Activated T-helper 2 cell treated with anti-CD3 and anti-CD28 coated beads, Interferon-gamma antibody, Interleukin-2, Interleukin-4, amounts not matched to agents 10 μg/mL and 5 μg/mL and 100 μg/mL, durations not matched to agents 14 hours and 24 hours and 36 hours (primary cell): ENCODE data around the gene SLC22A15. TPM values are rescaled to one million over a fixed set of nuclear protein-coding genes. Genes with fewer than 3 reads are reported as not detected.
"Not testable (repeated sequence)": the region's sequence is repeated elsewhere in the genome, so short reads cannot be mapped to it uniquely, and the experiment has no call there.

Source experiments
- DNase-seq: peaks from one replicate; pipeline ENCODE4 v3.0.0; 2021; ENCODE audit warnings: low spot score
- H3K27ac Mint-ChIP-seq: one replicate; pipeline ENCODE4 v1.8.0; 2021; ENCODE audit warnings: mixed read lengths
- H3K27me3 Mint-ChIP-seq: one replicate; pipeline ENCODE4 v1.8.0; 2021; ENCODE audit warnings: low read depth, mixed read lengths
- H3K36me3 Mint-ChIP-seq: one replicate; pipeline ENCODE4 v1.8.0; 2021; ENCODE audit warnings: low read depth, mixed read lengths
- H3K4me1 Mint-ChIP-seq: one replicate; pipeline ENCODE4 v1.8.0; 2021; ENCODE audit warnings: low read depth, mixed read lengths
- H3K4me3 Mint-ChIP-seq: one replicate; pipeline ENCODE4 v1.8.0; 2021; ENCODE audit warnings: low read depth, mild to moderate bottlenecking, moderate library complexity, mixed read lengths
- H3K9me3 Mint-ChIP-seq: one replicate; pipeline ENCODE4 v1.8.0; 2021; ENCODE audit warnings: mixed read lengths
- intact Hi-C: fragments of 100-400 bp; cut with micrococcal nuclease; formaldehyde crosslinking; loops from one replicate; pipeline ENCODE4 v1.15.1; 2023
- total RNA-seq: library from RNA; stranded (reverse); gene quantifications from 2 replicates; pipeline ENCODE4 v1.2.3, GENCODE V29; 2022

Gene SLC22A15
- total RNA-seq, 1 donor from 2014 or later, result 0.52 TPM

DNA sequence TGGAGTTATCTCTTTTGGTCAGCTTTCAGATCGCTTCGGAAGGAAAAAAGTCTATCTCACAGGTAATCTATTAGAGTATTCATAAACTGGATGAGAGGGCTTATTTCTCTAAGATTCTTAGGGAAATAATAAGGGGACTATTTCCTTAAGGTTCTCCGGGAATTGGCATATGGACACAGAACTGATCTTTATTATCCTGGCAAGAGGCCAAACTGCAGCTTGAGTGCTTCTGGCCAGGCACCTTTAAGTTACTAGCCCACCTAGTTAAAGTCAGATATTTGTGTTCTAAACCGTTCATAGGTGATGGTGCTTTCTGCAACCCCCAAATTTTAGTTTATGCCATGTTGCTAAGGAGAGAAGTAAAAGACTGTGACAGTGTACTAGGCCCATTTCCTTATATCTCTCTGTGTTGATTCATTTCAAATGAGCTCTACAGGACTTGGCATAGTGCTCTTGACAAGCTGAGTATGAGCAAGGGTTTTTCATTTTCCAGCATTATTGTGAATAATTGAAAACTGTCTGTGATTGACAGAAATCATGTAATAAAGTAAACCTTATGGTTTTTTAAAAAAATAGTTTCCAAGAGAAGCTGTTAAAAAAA lies 43.4 kb downstream of the SLC22A15 start:
- no peaks in the 10 kb centered on the region for H3K4me1 Mint-ChIP-seq
- no peak overlapping the region for H3K27ac Mint-ChIP-seq
- no peaks in the 10 kb centered on the region for H3K9me3 Mint-ChIP-seq
- H3K36me3 Mint-ChIP-seq, result no peaks in the 10 kb centered on the region
- H3K4me3 Mint-ChIP-seq, result no peak overlapping the region
- H3K27me3 Mint-ChIP-seq, result peaks cover 19% of the 10 kb centered on the region
- DNase-seq, result no peak
- intact Hi-C loops, result no loop called here

GRCh38 chr1:116020668-116021272 lies 44.5 kb downstream of the SLC22A15 start:
- Mint-ChIP-seq H3K9me3 (no peaks in the 10 kb centered on the region), H3K27ac (no peak overlapping the region), H3K4me3 (no peak overlapping the region), H3K4me1 (no peaks in the 10 kb centered on the region), H3K27me3 (peaks cover 16% of the 10 kb centered on the region), H3K36me3 (no peaks in the 10 kb centered on the region)
- intact Hi-C loops, result no loop called here
- DNase-seq, result peak; percentile 17

GRCh38 chr1:116024626-116025025 lies 48.3 kb downstream of the SLC22A15 start:
- no peaks in the 10 kb centered on the region for H3K36me3 Mint-ChIP-seq
- intact Hi-C loops, result no loop called here
- H3K27me3 Mint-ChIP-seq, result peaks cover 8% of the 10 kb centered on the region
- no peaks in the 10 kb centered on the region for H3K9me3 Mint-ChIP-seq
- no peak overlapping the region for H3K27ac Mint-ChIP-seq
- H3K4me1 Mint-ChIP-seq, result no peaks in the 10 kb centered on the region
- H3K4me3 Mint-ChIP-seq, result no peak overlapping the region
- no peak for DNase-seq

- no peaks in the 10 kb centered on the region for H3K9me3 Mint-ChIP-seq
- DNase-seq, result no peak
- H3K4me3 Mint-ChIP-seq, result no peak overlapping the region
- peaks cover 11% of the 10 kb centered on the region for H3K27me3 Mint-ChIP-seq
- intact Hi-C loops, result no loop called here
- no peaks in the 10 kb centered on the region for H3K4me1 Mint-ChIP-seq
- H3K27ac Mint-ChIP-seq, result no peak overlapping the region
- H3K36me3 Mint-ChIP-seq, result no peaks in the 10 kb centered on the region
Measured at GRCh38 chr1:116026631-116027030, 50.3 kb downstream of the SLC22A15 start.

- intact Hi-C loops, result no loop called here
- H3K36me3 Mint-ChIP-seq, result no peaks in the 10 kb centered on the region
Measured at GRCh38 chr1:116031302-116031835, 55.1 kb downstream of the SLC22A15 start.

GRCh38 chr1:116033322-116033721 lies 57.0 kb downstream of the SLC22A15 start:
- no peaks in the 10 kb centered on the region for H3K4me1 Mint-ChIP-seq
- no peaks in the 10 kb centered on the region for H3K36me3 Mint-ChIP-seq
- no peak overlapping the region for H3K4me3 Mint-ChIP-seq
- no peak overlapping the region for H3K27ac Mint-ChIP-seq
- peaks cover 16% of the 10 kb centered on the region for H3K27me3 Mint-ChIP-seq
- DNase-seq, result no peak
- no peaks in the 10 kb centered on the region for H3K9me3 Mint-ChIP-seq
- intact Hi-C loops, result no loop called here

More at GRCh38 chr1:116031302-116031835, 55.1 kb downstream of the SLC22A15 start:
- Mint-ChIP-seq H3K9me3 (no peaks in the 10 kb centered on the region), H3K4me1 (no peaks in the 10 kb centered on the region), H3K27ac (no peak overlapping the region), H3K4me3 (no peak overlapping the region), H3K27me3 (peaks cover 10% of the 10 kb centered on the region)
- DNase-seq, result no peak

- DNase-seq, result no peak
- Mint-ChIP-seq H3K4me3 (no peak overlapping the region), H3K4me1 (no peaks in the 10 kb centered on the region), H3K36me3 (no peaks in the 10 kb centered on the region), H3K9me3 (no peaks in the 10 kb centered on the region), H3K27ac (no peak overlapping the region), H3K27me3 (peaks cover 9% of the 10 kb centered on the region)
- intact Hi-C loops, result no loop called here
Measured at GRCh38 chr1:116036255-116036654, 59.9 kb downstream of the SLC22A15 start.

DNA sequence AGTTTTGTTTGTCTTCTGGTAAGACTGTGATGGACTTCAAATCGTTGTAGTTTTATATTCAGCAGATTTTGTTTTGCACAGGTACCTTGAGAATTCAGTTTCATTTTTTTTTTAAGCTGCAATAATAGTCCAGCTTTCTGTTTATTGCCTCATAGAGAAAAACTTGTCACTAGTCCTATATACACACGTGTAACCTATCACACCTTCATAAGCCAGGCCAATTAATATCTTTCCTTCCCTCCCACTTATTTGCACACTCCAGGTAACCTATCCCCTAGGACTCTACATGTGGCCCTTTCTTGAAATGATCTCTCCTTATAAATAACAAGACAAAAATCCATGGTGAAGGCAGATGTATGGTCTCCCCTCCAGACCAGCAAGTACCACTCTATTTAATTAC lies 62.4 kb downstream of the SLC22A15 start:
- no peak overlapping the region for H3K4me3 Mint-ChIP-seq
- H3K4me1 Mint-ChIP-seq, result no peaks in the 10 kb centered on the region

GRCh38 chr1:116044071-116044470 lies 67.8 kb downstream of the SLC22A15 start:
- intact Hi-C loops, result no loop called here
- no peaks in the 10 kb centered on the region for H3K36me3 Mint-ChIP-seq
- no peak overlapping the region for H3K27ac Mint-ChIP-seq
- no peaks in the 10 kb centered on the region for H3K9me3 Mint-ChIP-seq
- no peaks in the 10 kb centered on the region for H3K4me1 Mint-ChIP-seq
- peaks cover 8% of the 10 kb centered on the region for H3K27me3 Mint-ChIP-seq
- no peak overlapping the region for H3K4me3 Mint-ChIP-seq
- DNase-seq, result no peak

More for the DNA sequence above, 62.4 kb downstream of the SLC22A15 start:
- Mint-ChIP-seq H3K27ac (no peak overlapping the region), H3K9me3 (no peaks in the 10 kb centered on the region), H3K27me3 (peaks cover 9% of the 10 kb centered on the region), H3K36me3 (no peaks in the 10 kb centered on the region)
- no peak for DNase-seq
- intact Hi-C loops, result no loop called here

- H3K36me3 Mint-ChIP-seq, H3K27ac Mint-ChIP-seq, H3K4me3 Mint-ChIP-seq, H3K9me3 Mint-ChIP-seq, DNase-seq, intact Hi-C loops, H3K4me1 Mint-ChIP-seq: not testable (repeated sequence)
- peaks cover 10% of the 10 kb centered on the region for H3K27me3 Mint-ChIP-seq
Measured at GRCh38 chr1:116046933-116047332, 70.6 kb downstream of the SLC22A15 start.

- intact Hi-C loops, H3K4me1 Mint-ChIP-seq, DNase-seq, H3K27ac Mint-ChIP-seq, H3K9me3 Mint-ChIP-seq, H3K4me3 Mint-ChIP-seq, H3K36me3 Mint-ChIP-seq, H3K27me3 Mint-ChIP-seq: not testable (repeated sequence)
Measured at GRCh38 chr1:116051896-116052295, 75.6 kb downstream of the SLC22A15 start.

- no peak for DNase-seq
- Mint-ChIP-seq H3K4me1 (no peaks in the 10 kb centered on the region), H3K9me3 (no peaks in the 10 kb centered on the region), H3K36me3 (no peaks in the 10 kb centered on the region), H3K27ac (no peak overlapping the region), H3K4me3 (no peak overlapping the region), H3K27me3 (peaks cover 6% of the 10 kb centered on the region)
- intact Hi-C loops, result no loop called here
Measured at GRCh38 chr1:116062201-116062600, 85.9 kb downstream of the SLC22A15 start.

- H3K36me3 Mint-ChIP-seq, result no peaks in the 10 kb centered on the region
- no peak overlapping the region for H3K4me3 Mint-ChIP-seq
- DNase-seq, result no peak
- H3K27me3 Mint-ChIP-seq, result peaks cover 13% of the 10 kb centered on the region
- H3K4me1 Mint-ChIP-seq, result no peaks in the 10 kb centered on the region
- H3K9me3 Mint-ChIP-seq, result no peaks in the 10 kb centered on the region
- no peak overlapping the region for H3K27ac Mint-ChIP-seq
- intact Hi-C loops, result no loop called here
Measured at GRCh38 chr1:116064616-116065015, 88.3 kb downstream of the SLC22A15 start.
